ENCODE measurements around the gene RAET1G. TPM values are rescaled to one million over a fixed set of nuclear protein-coding genes. Genes with fewer than 3 reads are reported as not detected.

Gene RAET1G
- total RNA-seq, 4 donors from 2014 or later = 0.89 TPM; not detected in 3

DNA sequence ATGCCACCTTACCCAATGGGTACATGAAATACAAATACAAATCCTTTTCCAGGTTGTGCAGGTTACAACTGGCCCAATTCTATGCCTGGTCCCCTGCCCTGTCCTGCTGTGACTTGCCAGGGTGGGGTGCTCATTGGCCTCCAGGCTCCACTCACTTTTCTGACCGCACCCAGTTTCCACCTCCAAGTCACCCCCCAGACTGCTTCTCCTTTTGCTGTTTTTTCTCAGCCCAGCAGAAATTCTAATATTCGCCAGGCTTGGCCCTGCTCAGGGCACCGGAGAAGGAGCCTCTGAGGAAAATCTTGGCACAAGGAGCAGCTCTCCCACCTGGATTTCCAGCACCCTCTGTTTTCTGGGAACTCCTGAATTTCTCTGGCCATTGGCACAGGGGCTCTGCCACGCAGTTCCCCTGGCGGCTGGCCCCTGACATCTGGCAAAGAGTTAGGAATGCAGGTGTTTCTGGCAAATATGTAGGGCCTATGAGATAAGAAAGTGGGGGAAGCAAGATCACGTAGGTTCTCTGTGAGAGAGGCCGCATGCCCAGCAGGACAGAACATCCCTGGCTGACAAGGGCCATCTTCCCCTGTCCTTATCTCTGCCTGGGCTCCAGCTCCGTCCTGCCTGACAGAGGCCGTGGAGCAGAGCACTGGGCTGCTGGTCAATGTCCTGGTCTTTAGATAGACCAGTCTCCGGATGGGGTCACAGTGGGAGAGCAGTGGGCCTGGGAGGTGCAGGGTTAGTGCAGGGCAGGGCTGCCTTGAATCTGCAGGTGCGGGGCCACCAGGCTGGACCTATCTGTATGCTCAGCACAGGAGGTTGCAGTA is 22.1 kb downstream of the RAET1G start:
- H3K36me3 ChIP-seq = no peaks in the 10 kb centered on the region
- TF ChIP-seq, protein P1, sequence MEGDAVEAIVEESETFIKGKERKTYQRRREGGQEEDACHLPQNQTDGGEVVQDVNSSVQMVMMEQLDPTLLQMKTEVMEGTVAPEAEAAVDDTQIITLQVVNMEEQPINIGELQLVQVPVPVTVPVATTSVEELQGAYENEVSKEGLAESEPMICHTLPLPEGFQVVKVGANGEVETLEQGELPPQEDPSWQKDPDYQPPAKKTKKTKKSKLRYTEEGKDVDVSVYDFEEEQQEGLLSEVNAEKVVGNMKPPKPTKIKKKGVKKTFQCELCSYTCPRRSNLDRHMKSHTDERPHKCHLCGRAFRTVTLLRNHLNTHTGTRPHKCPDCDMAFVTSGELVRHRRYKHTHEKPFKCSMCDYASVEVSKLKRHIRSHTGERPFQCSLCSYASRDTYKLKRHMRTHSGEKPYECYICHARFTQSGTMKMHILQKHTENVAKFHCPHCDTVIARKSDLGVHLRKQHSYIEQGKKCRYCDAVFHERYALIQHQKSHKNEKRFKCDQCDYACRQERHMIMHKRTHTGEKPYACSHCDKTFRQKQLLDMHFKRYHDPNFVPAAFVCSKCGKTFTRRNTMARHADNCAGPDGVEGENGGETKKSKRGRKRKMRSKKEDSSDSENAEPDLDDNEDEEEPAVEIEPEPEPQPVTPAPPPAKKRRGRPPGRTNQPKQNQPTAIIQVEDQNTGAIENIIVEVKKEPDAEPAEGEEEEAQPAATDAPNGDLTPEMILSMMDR (IDR thresholded peaks at IDR 0.05 in 4 of 5, conservative IDR thresholded peaks at IDR 0.05 in 1 of 5) = no peak
- no peak for TF ChIP-seq POLR2A (IDR thresholded peaks at IDR 0.05)
- H3K9me3 ChIP-seq = no peaks in the 10 kb centered on the region
- no peak for DNase-seq
- in situ Hi-C loops (cut with MboI; ENCODE audit: low sequenced_read_pairs in 4 of 4) (loop anchor here in 1 of 4 donors (10.0 kb wide), 1 partner anchor 56 kb away; no protein-coding TSS in a partner anchor), intact Hi-C loops (cut with DNase I; ENCODE audit: low total_unique reads) (no loop called here)
- H3K4me3 ChIP-seq = no peak overlapping the region
- no peaks in the 10 kb centered on the region for H3K27me3 ChIP-seq
- no peak overlapping the region for H3K27ac ChIP-seq
- peaks cover 27 to 31% of the 10 kb centered on the region in 2 donors for H3K4me1 ChIP-seq
- ATAC-seq = no peak

DNA sequence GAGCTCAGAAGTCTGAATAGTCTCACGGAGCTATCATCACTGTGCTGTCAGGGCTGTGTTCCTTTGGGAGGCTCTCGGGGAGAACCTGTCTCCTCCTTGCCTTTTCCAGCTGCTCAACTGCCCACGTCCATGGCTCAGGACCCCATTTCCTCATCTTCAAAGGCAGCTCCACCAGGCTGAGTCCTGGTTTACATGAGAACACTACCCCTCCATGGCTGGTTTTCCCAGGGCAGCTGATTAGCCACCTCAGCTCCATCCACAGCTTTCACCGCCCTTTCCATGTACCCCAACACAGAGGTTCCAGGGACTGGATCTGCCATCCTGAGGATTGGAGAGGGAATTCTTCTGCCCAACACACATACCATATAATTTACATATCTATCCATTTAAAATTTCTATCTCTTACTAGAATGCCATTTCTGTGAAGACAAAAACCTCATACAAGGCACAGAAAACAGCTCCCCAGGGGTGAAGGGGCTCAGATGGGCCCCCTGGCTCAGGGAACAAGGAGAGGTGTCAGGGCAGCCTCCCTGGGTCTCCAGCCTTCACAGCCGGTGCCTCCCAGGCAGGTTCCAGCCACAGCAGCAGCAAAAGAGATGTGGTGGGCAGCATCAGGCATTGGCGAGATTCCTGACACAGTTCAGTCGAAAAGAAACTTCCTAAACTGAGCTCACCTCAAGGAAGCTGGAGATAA is 22.8 kb downstream of the RAET1G start:
- H3K4me1 ChIP-seq = peaks cover 34 to 36% of the 10 kb centered on the region in 2 donors
- H3K4me3 ChIP-seq = no peak overlapping the region
- in situ Hi-C loops (cut with MboI; ENCODE audit: low sequenced_read_pairs in 4 of 4) = loop anchor here in 1 of 4 donors (10.0 kb wide), 1 partner anchor 55 kb away; no protein-coding TSS in a partner anchor
- ATAC-seq (no peak), DNase-seq (no peak)
- no peak overlapping the region for H3K27ac ChIP-seq
- H3K36me3 ChIP-seq = no peaks in the 10 kb centered on the region
- TF ChIP-seq, protein P1 (IDR thresholded peaks at IDR 0.05 in 4 of 5, conservative IDR thresholded peaks at IDR 0.05 in 1 of 5) = no peak
- TF ChIP-seq POLR2A (IDR thresholded peaks at IDR 0.05) = no peak
- no peaks in the 10 kb centered on the region for H3K27me3 ChIP-seq
- H3K9me3 ChIP-seq = no peaks in the 10 kb centered on the region
- intact Hi-C loops (cut with DNase I; ENCODE audit: low total_unique reads) = loop anchor here (5.0 to 10.0 kb wide), 3 partner anchors 148 to 1495 kb away; partner anchors contain the start of genes PPIL4 and ZBTB2

DNA sequence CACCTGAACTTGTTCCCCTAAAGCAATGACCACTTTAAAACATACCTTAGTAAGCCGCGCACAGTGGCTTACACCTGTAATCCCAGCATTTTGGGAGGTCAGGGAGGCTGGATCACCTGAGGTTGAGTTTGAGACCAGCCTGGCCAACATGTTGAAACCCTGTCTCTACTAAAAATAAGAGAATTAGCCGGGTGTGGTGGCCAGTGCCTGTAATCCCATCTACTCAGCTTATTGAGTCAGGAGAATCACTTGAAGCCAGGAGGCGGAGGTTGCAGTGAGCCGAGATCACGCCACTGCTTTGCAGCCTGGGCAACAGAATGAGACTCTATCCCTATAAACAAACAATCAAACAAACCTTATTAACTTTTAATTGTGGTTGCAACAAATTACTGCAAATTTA is 23.4 kb downstream of the RAET1G start:
- DNase-seq (peak in 1 of 2 donors; percentile 26), ATAC-seq (no peak)
- H3K27me3 ChIP-seq = no peaks in the 10 kb centered on the region
- H3K9me3 ChIP-seq = no peaks in the 10 kb centered on the region
- H3K4me3 ChIP-seq = no peak overlapping the region
- H3K36me3 ChIP-seq = no peaks in the 10 kb centered on the region
- no peak for TF ChIP-seq POLR2A (IDR thresholded peaks at IDR 0.05)
- TF ChIP-seq, protein P1 (IDR thresholded peaks at IDR 0.05 in 4 of 5, conservative IDR thresholded peaks at IDR 0.05 in 1 of 5) = no peak
- H3K4me1 ChIP-seq = peaks cover 36 to 42% of the 10 kb centered on the region in 2 donors
- H3K27ac ChIP-seq = no peak overlapping the region
- in situ Hi-C loops (cut with MboI; ENCODE audit: low sequenced_read_pairs in 4 of 4) = no loop called here
- intact Hi-C loops (cut with DNase I; ENCODE audit: low total_unique reads) = loop anchor here (5.0 to 10.0 kb wide), 3 partner anchors 147 to 1495 kb away; partner anchors contain the start of genes PPIL4 and ZBTB2

DNA sequence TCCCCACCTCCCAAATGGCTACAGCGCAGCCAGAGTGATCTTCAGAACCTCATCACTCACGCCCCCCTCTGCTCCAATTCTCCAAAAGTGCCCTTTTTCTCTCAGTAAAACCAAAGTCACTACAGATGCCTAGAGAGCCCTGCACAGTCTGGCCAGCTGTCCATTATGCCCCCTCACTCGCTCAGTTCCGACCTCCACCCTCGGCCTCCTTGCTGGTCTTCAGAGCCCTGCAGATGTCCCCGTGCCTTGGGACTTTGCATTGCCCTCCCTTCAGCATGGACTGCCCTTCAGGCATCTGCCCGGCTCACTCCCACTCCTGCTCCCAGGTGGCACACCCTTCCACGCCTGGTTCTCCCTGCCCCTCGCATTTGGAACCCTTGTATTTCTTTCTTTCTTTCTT is 24.0 kb downstream of the RAET1G start:
- Histone ChIP-seq H3K27ac (no peak overlapping the region), H3K36me3 (no peaks in the 10 kb centered on the region), H3K4me3 (no peak overlapping the region), H3K9me3 (no peaks in the 10 kb centered on the region), H3K27me3 (no peaks in the 10 kb centered on the region), H3K4me1 (peaks cover 35 to 42% of the 10 kb centered on the region in 2 donors)
- intact Hi-C loops (cut with DNase I; ENCODE audit: low total_unique reads) (loop anchor here (5.0 to 10.0 kb wide), 3 partner anchors 147 to 1496 kb away; partner anchors contain the start of genes PPIL4 and ZBTB2), in situ Hi-C loops (cut with MboI; ENCODE audit: low sequenced_read_pairs in 4 of 4) (no loop called here)
- TF ChIP-seq, protein P1 (IDR thresholded peaks at IDR 0.05 in 4 of 5, conservative IDR thresholded peaks at IDR 0.05 in 1 of 5) = no peak
- TF ChIP-seq POLR2A (IDR thresholded peaks at IDR 0.05) = no peak
- ATAC-seq = no peak
- no peak for DNase-seq

All from gastrocnemius medialis (tissue), 4 donors.